ENCODE results near the gene TINAGL1.

- TF ChIP-seq, protein P1, sequence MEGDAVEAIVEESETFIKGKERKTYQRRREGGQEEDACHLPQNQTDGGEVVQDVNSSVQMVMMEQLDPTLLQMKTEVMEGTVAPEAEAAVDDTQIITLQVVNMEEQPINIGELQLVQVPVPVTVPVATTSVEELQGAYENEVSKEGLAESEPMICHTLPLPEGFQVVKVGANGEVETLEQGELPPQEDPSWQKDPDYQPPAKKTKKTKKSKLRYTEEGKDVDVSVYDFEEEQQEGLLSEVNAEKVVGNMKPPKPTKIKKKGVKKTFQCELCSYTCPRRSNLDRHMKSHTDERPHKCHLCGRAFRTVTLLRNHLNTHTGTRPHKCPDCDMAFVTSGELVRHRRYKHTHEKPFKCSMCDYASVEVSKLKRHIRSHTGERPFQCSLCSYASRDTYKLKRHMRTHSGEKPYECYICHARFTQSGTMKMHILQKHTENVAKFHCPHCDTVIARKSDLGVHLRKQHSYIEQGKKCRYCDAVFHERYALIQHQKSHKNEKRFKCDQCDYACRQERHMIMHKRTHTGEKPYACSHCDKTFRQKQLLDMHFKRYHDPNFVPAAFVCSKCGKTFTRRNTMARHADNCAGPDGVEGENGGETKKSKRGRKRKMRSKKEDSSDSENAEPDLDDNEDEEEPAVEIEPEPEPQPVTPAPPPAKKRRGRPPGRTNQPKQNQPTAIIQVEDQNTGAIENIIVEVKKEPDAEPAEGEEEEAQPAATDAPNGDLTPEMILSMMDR (IDR thresholded peaks at IDR 0.05): no peak
- no peak for TF ChIP-seq ZFX (IDR thresholded peaks at IDR 0.05; ENCODE audit: borderline replicate concordance)
These were observed 6.1 kb upstream of the TINAGL1 start for GRCh38 chr1:31570228-31570627.

Measured in 22Rv1 (cell line).